Measurements from ENCODE around the gene MCM9. TPM values are rescaled to one million over a fixed set of nuclear protein-coding genes. Genes with fewer than 3 reads are reported as not detected.

Gene MCM9
- polyA plus RNA-seq (2012; ENCODE audit: insufficient read depth, insufficient read length) = 30.9 TPM

GRCh38 chr6:118934461-118935330 lies at the start of gene MCM9:
Gene MCM9 (minus strand): TSS chr6:118935159. CDS start chr6:118931723, 3,436 bp downstream.
- H3K4me3 ChIP-seq (ENCODE audit: low read length) = peak within 1 kb of the TSS; percentile 70
- DNase-seq (ENCODE audit: low read depth, low spot score) = peak; percentile 74

GRCh38 chr6:118984342-118984741 lies 49.4 kb upstream of the MCM9 start:
- no peak for DNase-seq (ENCODE audit: low read depth, low spot score)
- H3K4me3 ChIP-seq (ENCODE audit: low read length) = no peak overlapping the region

DNA sequence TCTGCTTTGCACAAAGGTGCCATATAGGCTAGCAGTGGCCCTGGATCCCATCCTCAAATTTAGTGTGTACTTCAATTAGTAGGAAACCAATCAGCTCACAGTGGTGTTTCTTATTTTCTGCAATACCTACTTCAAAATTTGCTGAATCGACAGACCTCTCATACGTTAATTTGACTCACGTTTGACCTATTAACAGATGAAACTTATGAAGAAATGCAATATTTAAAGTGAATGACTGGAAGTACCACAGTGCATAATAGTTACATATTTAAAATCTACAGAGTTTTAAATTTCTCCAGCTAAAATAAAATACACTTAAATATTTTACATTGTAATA lies 47.6 kb upstream of the MCM9 start:
- no peak overlapping the region for H3K4me3 ChIP-seq (ENCODE audit: low read length)

GRCh38 chr6:118981884-118982574 lies 47.1 kb upstream of the MCM9 start:
- no peak overlapping the region for H3K4me3 ChIP-seq (ENCODE audit: low read length)
- no peak for DNase-seq (ENCODE audit: low read depth, low spot score)

More for the DNA sequence above, 47.6 kb upstream of the MCM9 start:
- no peak for DNase-seq (ENCODE audit: low read depth, low spot score)

DNA sequence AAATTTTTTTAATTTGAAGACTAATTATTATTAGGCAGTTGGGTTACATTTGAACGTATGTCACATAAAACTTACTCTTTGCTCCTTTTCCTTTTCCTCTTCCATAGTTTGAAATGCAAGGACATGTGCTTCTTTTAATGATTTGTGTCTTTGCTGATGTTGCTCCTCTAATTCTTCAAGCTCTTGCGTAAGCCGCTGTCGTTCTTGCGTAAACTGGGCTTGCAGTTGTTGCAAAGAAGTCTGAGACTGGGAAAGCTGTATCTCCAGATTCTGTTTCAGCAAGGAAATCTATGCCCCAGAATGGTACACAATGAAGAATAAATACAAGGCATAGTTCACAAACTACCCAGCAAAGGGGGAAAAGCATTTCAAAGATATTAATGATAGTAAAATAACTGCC lies 45.1 kb upstream of the MCM9 start:
- DNase-seq (ENCODE audit: low read depth, low spot score) = no peak
- H3K4me3 ChIP-seq (ENCODE audit: low read length) = no peak overlapping the region

- DNase-seq (ENCODE audit: low read depth, low spot score) = no peak
- H3K4me3 ChIP-seq (ENCODE audit: low read length) = no peak overlapping the region
Observed at GRCh38 chr6:118974790-118975189, 39.8 kb upstream of the MCM9 start.

DNA sequence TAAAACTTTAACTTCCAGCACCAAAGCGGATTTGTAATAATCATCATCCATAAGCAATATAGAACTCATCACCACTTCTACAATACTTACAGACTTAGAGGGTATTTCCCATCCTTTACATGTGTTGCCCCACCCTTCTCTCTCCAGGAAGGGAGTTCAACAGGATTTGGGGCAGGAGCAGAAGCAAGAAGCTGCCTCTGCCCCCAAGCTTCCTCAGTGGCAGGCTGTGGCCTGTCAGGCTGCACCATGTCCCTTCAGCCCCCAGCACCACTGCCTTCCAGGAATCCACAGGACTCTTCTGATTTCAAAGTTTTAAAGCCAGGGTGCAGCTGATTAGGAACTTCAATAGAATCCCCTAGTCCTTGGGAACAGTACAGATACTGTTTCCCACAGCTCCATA lies 36.7 kb upstream of the MCM9 start:
- no peak for DNase-seq (ENCODE audit: low read depth, low spot score)
- no peak overlapping the region for H3K4me3 ChIP-seq (ENCODE audit: low read length)

- no peak for DNase-seq (ENCODE audit: low read depth, low spot score)
- H3K4me3 ChIP-seq (ENCODE audit: low read length) = no peak overlapping the region
Observed at GRCh38 chr6:118970866-118971265, 35.9 kb upstream of the MCM9 start.

- no peak for DNase-seq (ENCODE audit: low read depth, low spot score)
- no peak overlapping the region for H3K4me3 ChIP-seq (ENCODE audit: low read length)
Observed at GRCh38 chr6:118968416-118968815, 33.5 kb upstream of the MCM9 start.

DNA sequence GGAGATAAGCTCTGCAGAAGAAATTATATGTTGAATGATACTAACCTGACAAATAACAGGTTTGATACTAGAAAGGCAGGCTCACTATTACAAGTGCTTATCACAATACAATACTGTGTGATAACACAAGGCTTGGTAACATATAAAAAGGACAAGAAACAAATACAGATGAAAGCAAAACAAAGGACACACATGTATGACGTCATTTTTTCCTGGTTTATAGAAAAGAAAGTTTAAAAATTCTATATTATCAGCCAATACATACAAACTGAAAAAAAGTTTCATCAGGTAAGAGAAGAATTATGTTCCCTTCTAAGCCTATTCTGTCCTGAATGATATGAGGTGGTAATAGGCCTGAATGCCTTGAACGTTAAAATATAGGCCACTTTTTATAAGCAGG lies 32.3 kb upstream of the MCM9 start:
- H3K4me3 ChIP-seq (ENCODE audit: low read length) = no peak overlapping the region
- DNase-seq (ENCODE audit: low read depth, low spot score) = no peak

DNA sequence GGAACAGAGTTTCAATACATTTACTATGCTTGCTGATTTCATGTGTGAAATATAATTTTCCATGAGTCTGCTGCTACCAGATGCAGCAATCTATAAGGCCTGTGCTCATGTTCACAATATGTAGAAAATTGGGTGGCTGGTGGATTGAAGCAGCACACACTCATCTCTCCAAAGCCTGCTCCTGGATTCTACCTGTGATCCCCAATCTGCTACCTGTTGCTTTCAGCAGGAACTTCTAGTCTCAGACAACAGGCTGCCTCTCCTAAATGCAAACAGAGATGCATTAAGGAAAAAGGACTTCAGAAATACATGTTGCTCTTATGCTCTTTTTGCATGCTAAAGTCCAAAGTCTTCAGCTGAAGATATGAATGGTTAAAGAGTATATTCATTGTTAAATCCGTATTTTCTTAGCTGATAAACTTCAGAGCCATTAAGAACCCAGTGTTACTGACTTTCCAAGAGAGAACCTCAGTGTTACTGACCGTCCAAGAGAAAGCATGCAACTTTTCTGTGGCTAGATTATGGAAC lies 30.9 kb upstream of the MCM9 start:
- DNase-seq (ENCODE audit: low read depth, low spot score) = no peak

DNA sequence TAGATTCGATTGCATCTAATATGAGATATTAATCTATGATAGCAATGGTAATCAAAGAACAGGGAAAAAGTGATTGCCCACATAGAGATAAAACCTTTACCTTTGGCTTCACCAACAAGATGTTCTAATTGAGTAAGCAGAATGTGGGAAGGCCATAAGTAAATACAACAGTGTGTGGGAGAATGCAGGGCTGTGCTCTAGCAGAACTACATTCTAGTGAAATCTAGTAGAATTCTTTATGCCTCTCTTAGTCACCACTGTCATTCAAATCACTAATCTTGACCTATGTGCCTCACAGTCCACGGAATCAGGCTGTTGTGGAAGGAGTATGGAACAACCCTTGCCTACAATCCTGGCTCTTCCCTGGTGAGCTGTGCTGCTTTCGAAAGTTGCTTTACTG lies 30.4 kb upstream of the MCM9 start:
- DNase-seq (ENCODE audit: low read depth, low spot score) = no peak
- H3K4me3 ChIP-seq (ENCODE audit: low read length) = no peak overlapping the region

More for the DNA sequence above, 30.9 kb upstream of the MCM9 start:
- H3K4me3 ChIP-seq (ENCODE audit: low read length) = no peak overlapping the region

DNA sequence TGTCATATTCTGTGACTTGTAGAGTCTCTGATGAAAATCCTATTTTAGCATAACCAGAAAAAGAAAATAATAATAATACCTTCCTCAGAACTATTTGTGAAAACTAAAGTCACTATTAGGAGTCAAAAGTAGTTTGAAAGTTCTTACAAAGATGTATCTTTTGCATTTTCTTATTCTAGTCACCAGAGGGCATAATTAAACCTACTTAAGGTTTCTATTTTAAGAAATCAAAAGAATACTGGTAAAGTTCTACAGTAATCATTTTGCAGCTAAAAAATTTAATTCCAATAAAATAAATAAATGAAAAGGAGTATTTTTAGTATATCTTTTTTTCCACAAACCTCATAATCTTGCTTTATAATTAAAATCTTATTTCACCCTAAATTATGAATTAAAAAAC lies 28.0 kb upstream of the MCM9 start:
- peak; percentile 20 for DNase-seq (ENCODE audit: low read depth, low spot score)
- H3K4me3 ChIP-seq (ENCODE audit: low read length) = no peak overlapping the region

- DNase-seq (ENCODE audit: low read depth, low spot score) = no peak
- H3K4me3 ChIP-seq (ENCODE audit: low read length) = no peak overlapping the region
Observed at GRCh38 chr6:118959903-118960302, 24.9 kb upstream of the MCM9 start.

- no peak overlapping the region for H3K4me3 ChIP-seq (ENCODE audit: low read length)
Observed at GRCh38 chr6:118953391-118953790, 18.4 kb upstream of the MCM9 start.

DNA sequence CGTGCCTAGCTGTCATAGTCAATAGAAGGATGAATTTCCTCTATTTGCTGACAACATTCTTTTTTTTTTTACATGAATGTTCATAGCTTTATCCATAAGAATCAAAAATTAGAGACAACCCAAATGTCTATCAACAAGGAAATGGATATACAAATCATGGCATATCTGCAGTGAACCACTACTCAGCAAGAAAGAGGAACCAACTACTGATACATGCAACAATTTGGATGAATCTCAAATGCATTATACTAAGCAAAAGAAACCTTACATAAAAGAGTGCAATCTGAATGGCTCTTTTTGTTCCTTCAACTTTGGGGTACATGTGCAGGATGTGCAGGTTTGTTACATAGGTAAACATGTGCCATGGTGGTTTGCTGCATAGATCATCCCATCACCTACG lies 17.7 kb upstream of the MCM9 start:
- no peak for DNase-seq (ENCODE audit: low read depth, low spot score)
- no peak overlapping the region for H3K4me3 ChIP-seq (ENCODE audit: low read length)

More at GRCh38 chr6:118953391-118953790, 18.4 kb upstream of the MCM9 start:
- DNase-seq (ENCODE audit: low read depth, low spot score) = no peak

DNA sequence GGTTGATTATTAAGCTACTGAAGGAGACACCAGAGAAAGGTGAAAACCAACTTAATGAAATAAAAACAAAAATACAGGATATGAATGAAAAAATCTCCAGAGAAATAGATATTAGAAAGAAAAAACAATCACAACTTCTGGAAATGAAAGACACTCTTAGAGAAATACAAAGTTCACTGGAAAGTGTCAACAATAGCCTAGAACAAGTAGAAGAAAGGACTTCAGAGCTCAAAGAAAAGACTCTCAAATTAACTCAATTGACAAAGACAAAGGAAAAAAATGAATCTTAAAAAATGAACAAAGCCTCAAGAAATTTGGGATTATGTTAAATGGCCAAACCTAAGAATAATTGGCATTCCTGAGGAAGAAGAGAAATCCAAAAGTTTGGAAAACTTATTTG lies 10.3 kb upstream of the MCM9 start:
- H3K4me3 ChIP-seq (ENCODE audit: low read length) = no peak overlapping the region
- no peak for DNase-seq (ENCODE audit: low read depth, low spot score)

- no peak for DNase-seq (ENCODE audit: low read depth, low spot score)
- no peak overlapping the region for H3K4me3 ChIP-seq (ENCODE audit: low read length)
Observed at GRCh38 chr6:118940770-118941169, 5.8 kb upstream of the MCM9 start.

DNA sequence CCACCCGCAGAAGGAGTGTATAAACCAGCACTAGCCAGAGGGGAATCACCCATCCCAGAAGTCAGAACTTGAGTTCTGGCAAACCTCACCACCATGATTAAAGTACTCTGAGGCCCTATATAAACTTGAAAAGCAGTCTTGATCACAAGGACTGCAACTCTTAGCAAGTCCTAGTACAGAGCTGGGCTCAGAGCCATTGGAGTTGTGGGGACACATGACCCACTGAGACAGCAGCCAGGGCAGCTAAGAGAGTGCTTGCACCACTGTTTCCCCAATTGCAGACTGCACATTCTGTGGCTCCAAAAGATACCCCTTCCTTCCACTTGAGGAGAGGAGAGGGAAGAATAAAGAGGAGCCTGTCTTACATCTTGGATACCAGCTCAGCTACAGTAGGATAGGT lies 4.7 kb upstream of the MCM9 start:
- no peak overlapping the region for H3K4me3 ChIP-seq (ENCODE audit: low read length)
- DNase-seq (ENCODE audit: low read depth, low spot score) = no peak

- DNase-seq (ENCODE audit: low read depth, low spot score) = no peak
- H3K4me3 ChIP-seq (ENCODE audit: low read length) = no peak overlapping the region
Observed at GRCh38 chr6:118935978-118936703, 1.2 kb upstream of the MCM9 start.

Measured in Jurkat, Clone E6-1 (cell line).